GM19395 (cell line): ENCODE measurements around the gene SLFNL1.

ENCODE experiments used
- ATAC-seq: cut with Tn5 transposase; IDR thresholded peaks from one replicate; pipeline ENCODE4 v1.9.1; 2021; ENCODE audit warnings: mild to moderate bottlenecking, moderate library complexity; ENCODE audit not compliant: unreplicated experiment

The SLFNL1 gene

DNA sequence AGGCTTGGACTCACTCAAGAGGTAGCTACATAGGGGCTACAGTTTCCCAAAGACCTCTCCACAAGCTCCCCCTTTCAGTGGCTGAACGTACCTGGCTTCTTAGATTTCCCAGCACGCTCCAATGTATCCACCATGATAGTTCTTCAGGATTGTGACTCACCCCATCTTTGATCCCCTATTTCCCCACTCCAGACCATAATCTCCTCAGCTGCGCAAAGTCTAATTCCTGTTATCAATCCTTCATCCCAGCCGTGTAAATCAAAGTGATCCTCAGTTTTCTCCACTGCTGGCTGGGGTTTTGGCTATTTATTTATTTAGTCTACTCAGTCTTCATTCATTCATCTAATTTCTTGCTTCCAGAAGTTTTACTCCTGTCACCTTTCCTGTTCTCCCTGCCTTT is 55.1 kb downstream of the SLFNL1 start:
- ATAC-seq, result no peak
